Neuronal stem cell (in vitro differentiated cells): ENCODE measurements around the gene SLC25A41.

Experiments
- DNase-seq: peaks from one replicate; pipeline ENCODE4 v3.0.0-alpha.2; 2013; ENCODE audit warnings: low spot score
- H2AFZ ChIP-seq: one replicate; pipeline ENCODE4 v1.6.1; 2013; ENCODE audit warnings: mild to moderate bottlenecking, low read length, inconsistent platforms
- H2AK5ac ChIP-seq: 2 replicates; pipeline ENCODE4 v1.6.1; 2013; ENCODE audit warnings: low read depth, mild to moderate bottlenecking, inconsistent platforms, low read length, moderate library complexity, mixed read lengths
- H2BK120ac ChIP-seq: 2 replicates; pipeline ENCODE4 v1.6.1; 2013; ENCODE audit warnings: low read depth, mild to moderate bottlenecking, inconsistent platforms, low read length, moderate library complexity, mixed read lengths
- H2BK12ac ChIP-seq: one replicate; pipeline ENCODE4 v1.6.1; 2013; ENCODE audit warnings: low read length, inconsistent platforms
- H2BK15ac ChIP-seq: 2 replicates; pipeline ENCODE4 v1.6.1; 2013; ENCODE audit warnings: mild to moderate bottlenecking, low read length, inconsistent platforms, mixed read lengths
- H2BK5ac ChIP-seq: one replicate; pipeline ENCODE4 v1.6.1; 2013; ENCODE audit warnings: inconsistent platforms, mild to moderate bottlenecking, low read length, moderate library complexity
- H3K14ac ChIP-seq: one replicate; pipeline ENCODE4 v1.6.1; 2013; ENCODE audit warnings: low read length, inconsistent platforms
- H3K18ac ChIP-seq: 2 replicates; pipeline ENCODE4 v1.6.1; 2013; ENCODE audit warnings: low read length, inconsistent platforms
- H3K23ac ChIP-seq: 2 replicates; pipeline ENCODE4 v1.6.1; 2013; ENCODE audit warnings: low read depth, mild to moderate bottlenecking, mixed read lengths, low read length, inconsistent platforms; ENCODE audit not compliant: poor library complexity
- H3K27ac ChIP-seq: replicated peaks from 3 replicates; pipeline ENCODE4 v1.5.1; 2013; ENCODE audit warnings: low read length, inconsistent platforms
- H3K27me3 ChIP-seq, 3 experiments: 2 replicates each; pipeline ENCODE4 v1.6.1; 2013; ENCODE audit warnings: low read length in 3 of 3, mild to moderate bottlenecking in 2 of 3, inconsistent platforms in 1 of 3, low read depth in 1 of 3, mixed read lengths in 1 of 3, moderate library complexity in 1 of 3; ENCODE audit not compliant: control insufficient read depth in 3 of 3, insufficient read depth in 3 of 3
- H3K36me3 ChIP-seq, 2 donors: replicated peaks in 1 of 2; 2 replicates each; pipeline ENCODE4 v1.6.1; 2013; ENCODE audit warnings: low read length in 2 of 2; ENCODE audit not compliant: control insufficient read depth in 2 of 2, insufficient read depth in 2 of 2
- H3K4ac ChIP-seq: 2 replicates; pipeline ENCODE4 v1.6.1; 2013; ENCODE audit warnings: inconsistent platforms, mild to moderate bottlenecking, low read length, moderate library complexity
- H3K4me1 ChIP-seq, 2 donors: 1 replicate in 1 of 2; 2 replicates in 1 of 2; pipeline ENCODE4 v1.6.1; 2013; ENCODE audit warnings: low read length in 2 of 2, low read depth in 1 of 2; ENCODE audit not compliant: control insufficient read depth in 2 of 2, insufficient read depth in 1 of 2
- H3K4me2 ChIP-seq: one replicate; pipeline ENCODE4 v1.6.1; 2013; ENCODE audit warnings: mild to moderate bottlenecking, low read length, inconsistent platforms; ENCODE audit not compliant: insufficient read depth, poor library complexity, severe bottlenecking
- H3K4me3 ChIP-seq, 2 donors: 2 replicates each; pipeline ENCODE4 v1.5.1; 2013; ENCODE audit warnings: low read length in 2 of 2, mild to moderate bottlenecking in 2 of 2, inconsistent platforms in 1 of 2, moderate library complexity in 1 of 2
- H3K79me1 ChIP-seq: one replicate; pipeline ENCODE4 v1.6.1; 2013; ENCODE audit warnings: low read depth, mild to moderate bottlenecking, inconsistent platforms, low read length, moderate library complexity
- H3K9ac ChIP-seq: one replicate; pipeline ENCODE4 v1.6.1; 2013; ENCODE audit warnings: mild to moderate bottlenecking, low read depth, low read length, inconsistent platforms; ENCODE audit not compliant: poor library complexity
- H3K9me3 ChIP-seq, 2 donors: replicated peaks in 1 of 2; 2 replicates each; pipeline versions ENCODE3 to v1.6.1; 2013; ENCODE audit warnings: low read length in 2 of 2, mild to moderate bottlenecking in 2 of 2, inconsistent platforms in 1 of 2, low read depth in 1 of 2, mixed read lengths in 1 of 2, moderate library complexity in 1 of 2; ENCODE audit not compliant: control insufficient read depth in 2 of 2, insufficient read depth in 1 of 2
- H4K8ac ChIP-seq: one replicate; pipeline ENCODE4 v1.6.1; 2013; ENCODE audit warnings: low read depth, mild to moderate bottlenecking, inconsistent platforms, low read length, moderate library complexity
- H4K91ac ChIP-seq: one replicate; pipeline ENCODE4 v1.6.1; 2013; ENCODE audit warnings: low read length, low read depth, mild to moderate bottlenecking, inconsistent platforms; ENCODE audit not compliant: poor library complexity
- WGBS, 2 donors: extraction: QIAGEN DNeasy Blood & Tissue Kit; methylation state at CpG; one replicate each; pipeline ENCODE4 v1.1.7; 2013; ENCODE audit warnings: missing lambda C conversion rate in 2 of 2, mixed read lengths in 1 of 2; ENCODE audit not compliant: insufficient read length in 2 of 2, insufficient replicate concordance in 1 of 2; ENCODE audit errors: extremely low coverage in 2 of 2; 5-methylcytosine and 5-hydroxymethylcytosine counted together

The SLC25A41 gene

GRCh38 chr19:6465663-6466062 lies 32.1 kb upstream of the SLC25A41 start:
- Histone ChIP-seq H3K4me1 (peaks cover 1 to 2% of the 10 kb centered on the region in 2 donors), H2AFZ (no peak overlapping the region), H2BK15ac (no peak overlapping the region), H3K4me2 (no peak overlapping the region), H3K23ac (no peak overlapping the region), H3K36me3 (no peaks in the 10 kb centered on the region), H3K4ac (no peak overlapping the region), H2BK12ac (no peak overlapping the region), H3K79me1 (no peaks in the 10 kb centered on the region), H3K9me3 (peaks cover 0 to 2% of the 10 kb centered on the region in 2 donors), H4K8ac (no peak overlapping the region), H2AK5ac (no peak overlapping the region), H2BK5ac (no peak overlapping the region), H2BK120ac (no peak overlapping the region), H3K27ac (no peak overlapping the region), H3K27me3 (peaks cover 12 to 70% (median 33%) of the 10 kb centered on the region in 3 experiments), H3K4me3 (no peak overlapping the region), H3K18ac (no peak overlapping the region), H3K9ac (no peak overlapping the region), H4K91ac (no peak overlapping the region), H3K14ac (no peak overlapping the region)
- DNase-seq = no peak
- no CpG with 5 or more reads among the region's 8 CpGs for WGBS, 2 donors

DNA sequence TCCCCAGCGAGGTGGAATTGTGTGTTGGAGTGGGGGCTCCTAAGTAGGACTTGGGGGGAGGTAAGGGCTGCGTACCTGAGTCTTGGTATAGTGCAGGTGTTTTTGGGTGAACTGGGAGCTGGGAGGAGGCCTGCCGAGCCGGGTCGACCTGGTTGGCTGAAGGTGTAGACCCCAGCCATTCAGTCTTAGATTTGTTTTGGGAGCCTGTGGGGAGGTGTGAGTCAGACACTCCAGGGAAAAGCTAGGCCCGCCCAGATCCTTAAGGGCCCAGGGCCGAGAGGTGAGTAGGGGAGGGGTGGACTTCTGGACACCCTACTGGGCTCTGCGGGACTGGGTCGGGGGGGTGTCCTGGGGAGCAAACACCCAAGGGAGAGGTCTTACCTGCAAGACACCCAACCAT lies 31.4 kb upstream of the SLC25A41 start:
- H3K79me1 ChIP-seq = no peaks in the 10 kb centered on the region
- no peak overlapping the region for H4K91ac ChIP-seq
- H3K23ac ChIP-seq = no peak overlapping the region
- peak overlapping the region; percentile 6 for H2AK5ac ChIP-seq
- no peak overlapping the region for H2BK5ac ChIP-seq
- H3K9me3 ChIP-seq = peaks cover 0 to 2% of the 10 kb centered on the region in 2 donors
- H2BK12ac ChIP-seq = no peak overlapping the region
- no peak overlapping the region for H3K4me2 ChIP-seq
- no peak overlapping the region for H3K27ac ChIP-seq
- no peak for DNase-seq
- no peak overlapping the region for H3K4ac ChIP-seq
- H3K27me3 ChIP-seq = peaks cover 12 to 70% (median 33%) of the 10 kb centered on the region in 3 experiments
- H3K4me1 ChIP-seq = peaks cover 2 to 3% of the 10 kb centered on the region in 2 donors
- WGBS, 2 donors = no CpG with 5 or more reads among the region's 9 CpGs
- H2AFZ ChIP-seq = no peak overlapping the region
- H3K18ac ChIP-seq = peak overlapping the region; percentile 42
- no peak overlapping the region for H3K14ac ChIP-seq
- no peak overlapping the region for H2BK15ac ChIP-seq
- no peak overlapping the region for H3K9ac ChIP-seq
- H3K4me3 ChIP-seq = no peak overlapping the region
- H3K36me3 ChIP-seq = no peaks in the 10 kb centered on the region
- no peak overlapping the region for H2BK120ac ChIP-seq
- H4K8ac ChIP-seq = no peak overlapping the region

DNA sequence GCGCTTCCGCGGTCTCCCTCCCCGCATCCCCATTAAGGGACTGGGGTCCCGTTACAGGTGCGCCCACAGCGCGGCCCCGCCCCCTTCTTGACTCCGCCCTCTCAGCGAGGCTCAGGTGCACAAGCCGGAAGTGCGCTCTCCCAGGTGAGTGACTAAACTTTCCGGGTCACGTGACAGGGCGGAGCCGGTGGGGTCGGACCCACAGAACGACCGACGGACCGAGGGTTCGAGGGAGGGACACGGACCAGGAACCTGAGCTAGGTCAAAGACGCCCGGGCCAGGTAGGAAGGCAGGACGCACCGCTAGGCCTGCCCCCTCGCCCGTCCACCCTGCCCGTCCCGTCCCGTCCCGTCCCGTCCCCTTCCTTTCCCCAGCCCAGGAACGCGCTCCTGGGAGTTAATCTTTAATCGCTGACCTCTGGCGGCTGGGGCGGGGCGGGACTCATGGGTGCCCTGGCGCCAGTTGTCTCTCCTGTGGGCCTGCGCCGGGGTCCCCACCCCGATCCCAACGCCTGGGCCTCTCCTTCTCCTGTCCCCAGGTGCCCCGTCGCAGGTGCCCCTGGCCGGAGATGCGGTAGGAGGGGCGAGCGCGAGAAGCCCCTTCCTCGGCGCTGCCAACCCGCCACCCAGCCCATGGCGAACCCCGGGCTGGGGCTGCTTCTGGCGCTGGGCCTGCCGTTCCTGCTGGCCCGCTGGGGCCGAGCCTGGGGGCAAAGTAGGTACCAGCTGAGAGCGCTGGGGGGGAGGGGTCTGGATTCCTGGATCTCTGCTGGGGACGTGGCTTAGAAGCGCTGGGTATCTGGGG lies 30.7 kb upstream of the SLC25A41 start, which contains the start of gene CRB3:
CRB3 (plus strand) TSS at position 202 of the 804 bp plus-strand sequence; CDS start at position 633, 431 bp downstream.
- Histone ChIP-seq H3K4me2 (peak within 1 kb of the TSS; percentile 45), H3K14ac (no peak within 1 kb of the TSS), H3K9me3 (peaks cover 0 to 2% of the 10 kb centered on the region in 2 donors), H2BK12ac (no peak within 1 kb of the TSS), H2BK120ac (peak within 1 kb of the TSS; percentile 5), H2AFZ (peak within 1 kb of the TSS; percentile 64), H4K8ac (peak within 1 kb of the TSS; percentile 17), H3K27me3 (peaks cover 12 to 68% (median 33%) of the 10 kb centered on the region in 3 experiments), H3K23ac (peak within 1 kb of the TSS; percentile 89), H2AK5ac (peak within 1 kb of the TSS; percentile 15), H2BK15ac (peak within 1 kb of the TSS; percentile 67), H3K4me1 (peaks cover 2 to 3% of the 10 kb centered on the region in 2 donors), H3K4ac (no peak within 1 kb of the TSS), H3K4me3 (peak within 1 kb of the TSS in 1 of 2 donors; percentile 52), H3K36me3 (no peaks in the 10 kb centered on the region), H3K9ac (peak within 1 kb of the TSS; percentile 60), H3K18ac (peak within 1 kb of the TSS; percentile 85), H4K91ac (no peak within 1 kb of the TSS), H2BK5ac (no peak within 1 kb of the TSS), H3K79me1 (no peaks in the 10 kb centered on the region), H3K27ac (no peak within 1 kb of the TSS)
- no CpG with 5 or more reads among the region's 65 CpGs for WGBS, 2 donors
- no peak for DNase-seq
